Adrenal gland (tissue), 5 donors: Measurements from ENCODE around the gene PNLDC1.

Experiments used
- POLR2A ChIP-seq, 2 donors: fragments of 450-650 bp; IDR thresholded peaks; one replicate each; pipeline ENCODE4 v1.6.1; 2017; ENCODE audit warnings: antibody characterized with exemption in 2 of 2, mild to moderate bottlenecking in 2 of 2, moderate library complexity in 1 of 2
- TF ChIP-seq, protein P1 (sequence below), 6 experiments: fragments of 450-650 bp in 4 of 6; fragments of 200-600 bp in 2 of 6; sonication (generic) in 1 of 6; IDR thresholded peaks; 1 replicate in 5 of 6; 2 replicates in 1 of 6; pipeline versions ENCODE4 v1.5.1 to v1.8.0; 2016 to 2021; ENCODE audit warnings: antibody characterized with exemption in 6 of 6, mild to moderate bottlenecking in 2 of 6, moderate library complexity in 1 of 6
- donor health status: DM: no; HTN: no; CAD: no.

- TF ChIP-seq, protein P1, sequence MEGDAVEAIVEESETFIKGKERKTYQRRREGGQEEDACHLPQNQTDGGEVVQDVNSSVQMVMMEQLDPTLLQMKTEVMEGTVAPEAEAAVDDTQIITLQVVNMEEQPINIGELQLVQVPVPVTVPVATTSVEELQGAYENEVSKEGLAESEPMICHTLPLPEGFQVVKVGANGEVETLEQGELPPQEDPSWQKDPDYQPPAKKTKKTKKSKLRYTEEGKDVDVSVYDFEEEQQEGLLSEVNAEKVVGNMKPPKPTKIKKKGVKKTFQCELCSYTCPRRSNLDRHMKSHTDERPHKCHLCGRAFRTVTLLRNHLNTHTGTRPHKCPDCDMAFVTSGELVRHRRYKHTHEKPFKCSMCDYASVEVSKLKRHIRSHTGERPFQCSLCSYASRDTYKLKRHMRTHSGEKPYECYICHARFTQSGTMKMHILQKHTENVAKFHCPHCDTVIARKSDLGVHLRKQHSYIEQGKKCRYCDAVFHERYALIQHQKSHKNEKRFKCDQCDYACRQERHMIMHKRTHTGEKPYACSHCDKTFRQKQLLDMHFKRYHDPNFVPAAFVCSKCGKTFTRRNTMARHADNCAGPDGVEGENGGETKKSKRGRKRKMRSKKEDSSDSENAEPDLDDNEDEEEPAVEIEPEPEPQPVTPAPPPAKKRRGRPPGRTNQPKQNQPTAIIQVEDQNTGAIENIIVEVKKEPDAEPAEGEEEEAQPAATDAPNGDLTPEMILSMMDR (IDR thresholded peaks at IDR 0.05) = no peak
- TF ChIP-seq POLR2A (IDR thresholded peaks at IDR 0.05) = no peak
Measured at GRCh38 chr6:159837511-159837910, 37.4 kb downstream of the PNLDC1 start.
